A549 (cell line): ENCODE results near the gene EMC8.

Experiments used
- CEBPB ChIP-seq, 2 experiments: fragments of >200 bp in 1 of 2; sonication (Bioruptor Twin) in 1 of 2; formaldehyde crosslinking in 1 of 2; IDR thresholded peaks; 2 replicates each; pipeline ENCODE4 v1.6.1; 2012 to 2016
- CHD4 ChIP-seq: fragments of 200-600 bp; sonication (generic); IDR thresholded peaks from 2 replicates; pipeline ENCODE4 v1.6.1; 2016; ENCODE audit warnings: antibody characterized with exemption, mild to moderate bottlenecking, borderline replicate concordance
- POLR2A ChIP-seq: IDR thresholded peaks from 2 replicates; pipeline ENCODE4 v1.6.1; 2012; ENCODE audit warnings: mild to moderate bottlenecking, low read length
- SREBF2 ChIP-seq: fragments of 450-650 bp; IDR thresholded peaks from 2 replicates; pipeline ENCODE4 v1.6.1; 2014; ENCODE audit warnings: mild to moderate bottlenecking, moderate library complexity
- TF ChIP-seq, protein P1 (sequence below): fragments of >200 bp; sonication (Bioruptor Twin); formaldehyde crosslinking; IDR thresholded peaks from 3 replicates; pipeline ENCODE4 v1.5.1; 2016
- TF ChIP-seq, protein P2 (sequence below): fragments of 150-350 bp; IDR thresholded peaks from 2 replicates; pipeline ENCODE4 v1.6.1; 2014; ENCODE audit warnings: low read depth, mild to moderate bottlenecking, low read length
- TF ChIP-seq, protein P3 (sequence below): IDR thresholded peaks from 2 replicates; pipeline ENCODE4 v1.6.1; 2012
- TF ChIP-seq, protein P4 (sequence below): fragments of 450-650 bp; IDR thresholded peaks from 2 replicates; pipeline ENCODE4 v1.6.1; 2014; ENCODE audit warnings: antibody characterized with exemption

DNA sequence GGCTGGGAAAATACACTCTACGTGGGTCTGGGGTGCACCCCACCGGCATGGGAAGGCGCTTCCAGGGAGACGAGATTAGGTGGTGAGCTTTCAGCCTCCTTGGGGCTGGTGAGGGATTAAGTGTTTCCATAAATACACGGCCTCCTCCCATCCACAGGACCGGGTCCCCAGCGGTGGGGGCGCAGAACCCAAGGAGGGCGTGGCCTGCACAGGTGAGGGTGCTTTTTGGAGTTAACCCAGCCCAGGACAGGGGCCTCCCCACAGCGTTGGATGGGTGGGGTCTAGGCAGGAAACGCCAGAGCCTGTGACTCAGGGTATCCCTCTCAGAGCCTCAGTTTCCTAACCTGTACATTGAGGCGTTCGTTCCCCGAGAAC is 49.6 kb downstream of the EMC8 start:
- TF ChIP-seq, protein P1, sequence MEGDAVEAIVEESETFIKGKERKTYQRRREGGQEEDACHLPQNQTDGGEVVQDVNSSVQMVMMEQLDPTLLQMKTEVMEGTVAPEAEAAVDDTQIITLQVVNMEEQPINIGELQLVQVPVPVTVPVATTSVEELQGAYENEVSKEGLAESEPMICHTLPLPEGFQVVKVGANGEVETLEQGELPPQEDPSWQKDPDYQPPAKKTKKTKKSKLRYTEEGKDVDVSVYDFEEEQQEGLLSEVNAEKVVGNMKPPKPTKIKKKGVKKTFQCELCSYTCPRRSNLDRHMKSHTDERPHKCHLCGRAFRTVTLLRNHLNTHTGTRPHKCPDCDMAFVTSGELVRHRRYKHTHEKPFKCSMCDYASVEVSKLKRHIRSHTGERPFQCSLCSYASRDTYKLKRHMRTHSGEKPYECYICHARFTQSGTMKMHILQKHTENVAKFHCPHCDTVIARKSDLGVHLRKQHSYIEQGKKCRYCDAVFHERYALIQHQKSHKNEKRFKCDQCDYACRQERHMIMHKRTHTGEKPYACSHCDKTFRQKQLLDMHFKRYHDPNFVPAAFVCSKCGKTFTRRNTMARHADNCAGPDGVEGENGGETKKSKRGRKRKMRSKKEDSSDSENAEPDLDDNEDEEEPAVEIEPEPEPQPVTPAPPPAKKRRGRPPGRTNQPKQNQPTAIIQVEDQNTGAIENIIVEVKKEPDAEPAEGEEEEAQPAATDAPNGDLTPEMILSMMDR, result no peak
- TF ChIP-seq, protein P2, sequence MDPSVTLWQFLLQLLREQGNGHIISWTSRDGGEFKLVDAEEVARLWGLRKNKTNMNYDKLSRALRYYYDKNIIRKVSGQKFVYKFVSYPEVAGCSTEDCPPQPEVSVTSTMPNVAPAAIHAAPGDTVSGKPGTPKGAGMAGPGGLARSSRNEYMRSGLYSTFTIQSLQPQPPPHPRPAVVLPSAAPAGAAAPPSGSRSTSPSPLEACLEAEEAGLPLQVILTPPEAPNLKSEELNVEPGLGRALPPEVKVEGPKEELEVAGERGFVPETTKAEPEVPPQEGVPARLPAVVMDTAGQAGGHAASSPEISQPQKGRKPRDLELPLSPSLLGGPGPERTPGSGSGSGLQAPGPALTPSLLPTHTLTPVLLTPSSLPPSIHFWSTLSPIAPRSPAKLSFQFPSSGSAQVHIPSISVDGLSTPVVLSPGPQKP, result no peak
- TF ChIP-seq SREBF2 (no peak), POLR2A (no peak), CHD4 (no peak), CEBPB (IDR thresholded peaks at IDR 0.05) (no peak)
- TF ChIP-seq, protein P3, sequence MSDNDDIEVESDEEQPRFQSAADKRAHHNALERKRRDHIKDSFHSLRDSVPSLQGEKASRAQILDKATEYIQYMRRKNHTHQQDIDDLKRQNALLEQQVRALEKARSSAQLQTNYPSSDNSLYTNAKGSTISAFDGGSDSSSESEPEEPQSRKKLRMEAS, result no peak
- TF ChIP-seq, protein P4, sequence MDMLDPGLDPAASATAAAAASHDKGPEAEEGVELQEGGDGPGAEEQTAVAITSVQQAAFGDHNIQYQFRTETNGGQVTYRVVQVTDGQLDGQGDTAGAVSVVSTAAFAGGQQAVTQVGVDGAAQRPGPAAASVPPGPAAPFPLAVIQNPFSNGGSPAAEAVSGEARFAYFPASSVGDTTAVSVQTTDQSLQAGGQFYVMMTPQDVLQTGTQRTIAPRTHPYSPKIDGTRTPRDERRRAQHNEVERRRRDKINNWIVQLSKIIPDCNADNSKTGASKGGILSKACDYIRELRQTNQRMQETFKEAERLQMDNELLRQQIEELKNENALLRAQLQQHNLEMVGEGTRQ, result no peak
